Upper lobe of right lung (tissue), 1 donor: ENCODE results near the gene YRDC. TPM values are rescaled to one million over a fixed set of nuclear protein-coding genes. Genes with fewer than 3 reads are reported as not detected.

Experiments used
- ATAC-seq: fragments of 200-7000 bp; cut with Tn5 transposase; one replicate; pipeline ENCODE4 v1.9.1; 2020; ENCODE audit warnings: mild to moderate bottlenecking, moderate library complexity
- DNase-seq: peaks from one replicate; pipeline ENCODE4 v3.0.0-alpha.2; 2020
- H3K27ac ChIP-seq: fragments of 200-600 bp; one replicate; pipeline ENCODE4 v1.8.0; 2022
- H3K27me3 ChIP-seq: fragments of 200-600 bp; one replicate; pipeline ENCODE4 v1.8.0; 2022; ENCODE audit warnings: mild to moderate bottlenecking
- H3K36me3 ChIP-seq: fragments of 200-600 bp; one replicate; pipeline ENCODE4 v1.8.0; 2022
- H3K4me1 ChIP-seq: fragments of 200-600 bp; one replicate; pipeline ENCODE4 v1.8.0; 2022
- H3K4me3 ChIP-seq: fragments of 200-600 bp; one replicate; pipeline ENCODE4 v1.8.0; 2022; ENCODE audit warnings: mild to moderate bottlenecking
- H3K9me3 ChIP-seq: fragments of 200-600 bp; one replicate; pipeline ENCODE4 v1.8.0; 2022
- intact Hi-C: fragments of 100-400 bp; cut with DNase I; formaldehyde crosslinking; loops from one replicate; pipeline ENCODE4 v1.11.0; 2022
- long read RNA-seq: library from polyadenylated mRNA; unstranded; transcript quantifications from one replicate; pipeline ENCODE4 v2.0.0, GENCODE V29; 2021
- total RNA-seq: library from RNA; stranded (reverse); fragmentation: NEBNext Ultra II Directional; extraction: Animal tissue kit (Norgen Biotek cat#: 25700); gene quantifications from one replicate; pipeline ENCODE4 v1.2.1, GENCODE V29; 2021
- TF ChIP-seq, protein P1 (sequence below): fragments of 200-600 bp; IDR thresholded peaks from one replicate; pipeline ENCODE4 v1.8.0; 2022; ENCODE audit warnings: antibody characterized with exemption
- donor health status: DM: no; HTN: yes; CAD: no; lungs with severe emphysema.

Gene YRDC, protein sequence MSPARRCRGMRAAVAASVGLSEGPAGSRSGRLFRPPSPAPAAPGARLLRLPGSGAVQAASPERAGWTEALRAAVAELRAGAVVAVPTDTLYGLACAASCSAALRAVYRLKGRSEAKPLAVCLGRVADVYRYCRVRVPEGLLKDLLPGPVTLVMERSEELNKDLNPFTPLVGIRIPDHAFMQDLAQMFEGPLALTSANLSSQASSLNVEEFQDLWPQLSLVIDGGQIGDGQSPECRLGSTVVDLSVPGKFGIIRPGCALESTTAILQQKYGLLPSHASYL
- 14.8 TPM for total RNA-seq
- long read RNA-seq, transcript YRDC-201 (5 exons, 1,826 nt) = major isoform, 39 of 43 reads
- long read RNA-seq, partial matches to known transcripts = 3 of 43 reads
- long read RNA-seq, other reads (novel, unspliced or antisense) = 1 of 43 reads

GRCh38 chr1:37807555-37808368 lies at the start of gene YRDC, which contains the start of gene C1orf122:
TSS of gene YRDC (minus strand) at chr1:37808208. CDS start at chr1:37808180, 28 bp downstream.
TSS of gene C1orf122 (plus strand) at chr1:37807790. CDS start at chr1:37808405, 615 bp downstream.
- peaks cover 40% of the 10 kb centered on the region for H3K36me3 ChIP-seq
- intact Hi-C loops = no loop called here
- no peaks in the 10 kb centered on the region for H3K9me3 ChIP-seq
- peaks cover 32% of the 10 kb centered on the region for H3K4me1 ChIP-seq
- peak within 1 kb of the TSS; percentile 94 for H3K4me3 ChIP-seq
- TF ChIP-seq, protein P1, sequence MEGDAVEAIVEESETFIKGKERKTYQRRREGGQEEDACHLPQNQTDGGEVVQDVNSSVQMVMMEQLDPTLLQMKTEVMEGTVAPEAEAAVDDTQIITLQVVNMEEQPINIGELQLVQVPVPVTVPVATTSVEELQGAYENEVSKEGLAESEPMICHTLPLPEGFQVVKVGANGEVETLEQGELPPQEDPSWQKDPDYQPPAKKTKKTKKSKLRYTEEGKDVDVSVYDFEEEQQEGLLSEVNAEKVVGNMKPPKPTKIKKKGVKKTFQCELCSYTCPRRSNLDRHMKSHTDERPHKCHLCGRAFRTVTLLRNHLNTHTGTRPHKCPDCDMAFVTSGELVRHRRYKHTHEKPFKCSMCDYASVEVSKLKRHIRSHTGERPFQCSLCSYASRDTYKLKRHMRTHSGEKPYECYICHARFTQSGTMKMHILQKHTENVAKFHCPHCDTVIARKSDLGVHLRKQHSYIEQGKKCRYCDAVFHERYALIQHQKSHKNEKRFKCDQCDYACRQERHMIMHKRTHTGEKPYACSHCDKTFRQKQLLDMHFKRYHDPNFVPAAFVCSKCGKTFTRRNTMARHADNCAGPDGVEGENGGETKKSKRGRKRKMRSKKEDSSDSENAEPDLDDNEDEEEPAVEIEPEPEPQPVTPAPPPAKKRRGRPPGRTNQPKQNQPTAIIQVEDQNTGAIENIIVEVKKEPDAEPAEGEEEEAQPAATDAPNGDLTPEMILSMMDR = no peak
- peak; percentile 94 for ATAC-seq
- H3K27me3 ChIP-seq = no peaks in the 10 kb centered on the region
- DNase-seq = peak; percentile 97
- peak within 1 kb of the TSS; percentile 88 for H3K27ac ChIP-seq

DNA sequence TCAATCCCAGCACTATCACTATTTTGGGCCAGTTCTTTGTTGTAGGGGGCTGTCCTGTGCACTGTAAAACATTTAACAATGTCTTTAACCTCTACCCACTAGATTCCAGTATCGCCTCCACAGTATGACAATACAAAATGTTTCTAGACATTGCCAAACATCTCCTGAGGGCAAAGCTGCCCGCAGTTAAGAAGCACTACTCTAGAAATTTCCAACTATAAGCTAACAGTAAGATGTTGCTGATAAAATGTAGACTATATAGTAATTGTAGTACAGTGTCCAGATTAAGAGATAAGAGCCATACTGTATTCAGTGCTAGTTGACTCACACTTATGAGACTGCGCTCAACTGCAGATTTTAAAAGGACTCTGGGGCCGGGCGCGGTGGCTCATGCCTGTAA lies 46.4 kb upstream of the YRDC start:
- TF ChIP-seq, protein P1 = no peak
- no peak for ATAC-seq

DNA sequence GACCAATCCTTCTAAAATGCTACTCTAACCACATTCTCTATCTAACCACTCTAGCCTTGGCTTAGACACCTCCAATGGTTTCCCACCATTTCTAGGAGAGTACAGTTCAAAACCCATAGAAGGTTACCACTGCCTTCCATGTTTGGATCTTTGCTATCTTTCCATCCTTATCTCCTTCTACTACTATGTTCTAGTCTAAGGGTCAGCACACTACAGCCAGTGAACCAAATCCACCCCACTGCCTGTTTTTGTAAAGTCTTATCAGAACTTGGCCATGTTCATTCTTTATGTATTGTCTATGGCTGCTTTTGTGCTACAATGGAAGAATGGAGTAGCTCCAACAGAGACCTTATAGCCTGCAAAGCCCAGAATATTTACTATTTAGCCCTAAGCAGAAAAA lies 45.1 kb upstream of the YRDC start:
- intact Hi-C loops = no loop called here
- Histone ChIP-seq H3K36me3 (peaks cover 31% of the 10 kb centered on the region), H3K9me3 (no peaks in the 10 kb centered on the region), H3K27ac (no peak overlapping the region), H3K4me1 (peaks cover 61% of the 10 kb centered on the region), H3K27me3 (no peaks in the 10 kb centered on the region), H3K4me3 (no peak overlapping the region)
- TF ChIP-seq, protein P1 = no peak
- ATAC-seq (no peak), DNase-seq (no peak)

More for the DNA sequence above, 46.4 kb upstream of the YRDC start:
- no peaks in the 10 kb centered on the region for H3K27me3 ChIP-seq
- H3K27ac ChIP-seq = no peak overlapping the region
- peaks cover 31% of the 10 kb centered on the region for H3K36me3 ChIP-seq
- H3K9me3 ChIP-seq = no peaks in the 10 kb centered on the region
- H3K4me1 ChIP-seq = peaks cover 69% of the 10 kb centered on the region
- no peak for DNase-seq
- intact Hi-C loops = no loop called here
- H3K4me3 ChIP-seq = no peak overlapping the region

DNA sequence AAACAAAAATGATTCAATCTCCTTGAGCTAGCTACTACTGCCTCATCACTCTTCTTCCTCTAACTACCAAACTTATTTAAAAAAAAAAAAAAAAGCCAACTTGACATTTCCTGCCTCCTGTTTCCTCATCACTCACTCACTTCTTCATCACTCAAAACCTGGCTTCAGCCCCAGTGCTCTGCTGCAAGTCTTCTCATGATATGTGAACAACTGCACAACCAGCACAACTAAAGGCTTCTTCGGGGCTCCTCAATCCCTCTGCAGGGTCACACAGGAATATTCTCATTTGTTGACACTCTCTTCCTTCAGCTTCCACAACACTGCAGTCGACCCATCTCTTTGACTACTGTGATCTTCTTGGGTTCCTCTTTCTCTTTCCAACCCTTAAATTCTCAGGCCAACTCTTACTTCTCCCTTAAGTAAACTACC lies 43.8 kb upstream of the YRDC start:
- TF ChIP-seq, protein P1 = no peak
- intact Hi-C loops = no loop called here
- Histone ChIP-seq H3K4me3 (no peak overlapping the region), H3K4me1 (peaks cover 54% of the 10 kb centered on the region), H3K27ac (peak overlapping the region; percentile 11), H3K27me3 (no peaks in the 10 kb centered on the region), H3K9me3 (no peaks in the 10 kb centered on the region), H3K36me3 (peaks cover 25% of the 10 kb centered on the region)
- ATAC-seq (peak; percentile 59), DNase-seq (no peak)

DNA sequence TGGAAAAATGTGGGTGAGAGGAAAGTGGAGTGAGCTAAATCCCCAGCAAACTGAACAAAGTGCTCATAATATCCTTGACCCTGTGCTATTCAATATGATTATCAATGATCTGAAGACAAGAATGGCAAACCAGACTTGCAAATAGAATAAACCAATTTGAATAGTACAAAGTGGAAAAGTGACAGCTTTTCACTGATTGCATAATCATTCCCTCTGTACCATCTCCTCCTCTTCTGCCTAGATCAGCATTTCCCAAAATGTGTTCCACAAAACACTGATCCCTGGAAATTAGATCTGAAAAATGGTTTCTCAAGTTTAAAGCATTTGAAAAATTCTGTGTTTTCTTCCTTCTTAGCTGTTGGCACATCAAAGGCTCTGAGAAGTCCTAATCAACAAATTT lies 43.3 kb upstream of the YRDC start:
- Histone ChIP-seq H3K4me1 (peaks cover 58% of the 10 kb centered on the region), H3K9me3 (no peaks in the 10 kb centered on the region), H3K27me3 (no peaks in the 10 kb centered on the region), H3K36me3 (peaks cover 20% of the 10 kb centered on the region), H3K4me3 (no peak overlapping the region), H3K27ac (peak overlapping the region; percentile 14)
- TF ChIP-seq, protein P1 = no peak
- DNase-seq = no peak
- no peak for ATAC-seq
- intact Hi-C loops = no loop called here
